Hepatocyte (in vitro differentiated cells): ENCODE data around the gene TNFSF15.

Experiments used
- CTCF ChIP-seq: fragments of 200-600 bp; sonication (generic); IDR thresholded peaks from 2 replicates; pipeline ENCODE4 v1.5.1; 2016; ENCODE audit warnings: antibody characterized with exemption, mild to moderate bottlenecking; ENCODE audit not compliant: poor library complexity
- EZH2 ChIP-seq: fragments of 200-600 bp; sonication (generic); IDR thresholded peaks from 2 replicates; pipeline ENCODE4 v1.6.1; 2016; ENCODE audit warnings: antibody characterized with exemption, mild to moderate bottlenecking, borderline replicate concordance
- EZH2phosphoT487 ChIP-seq: fragments of 200-600 bp; sonication (generic); IDR thresholded peaks from one replicate; pipeline ENCODE4 v1.6.1; 2018; ENCODE audit warnings: antibody characterized with exemption, mild to moderate bottlenecking, low read depth, moderate library complexity; ENCODE audit not compliant: unreplicated experiment, severe bottlenecking

- TF ChIP-seq CTCF (no peak), EZH2 (no peak), EZH2phosphoT487 (no peak)
These were observed 60.6 kb downstream of the TNFSF15 start for GRCh38 chr9:114745108-114745848.
